ENCODE data around the gene NR4A1. TPM values are rescaled to one million over a fixed set of nuclear protein-coding genes. Genes with fewer than 3 reads are reported as not detected.

NR4A1 gene
- total and polyA plus RNA-seq, 9 of the 15 experiments (the other 6 are each of a cell fraction or from before 2014, with no cell fraction given): 0.07 to 4.7 (median 1.9) TPM; not detected in 1

- peaks cover 0 to 13% of the 10 kb centered on the region in 2 experiments; a peak in 2 of 5 replicates for H3K27me3 ChIP-seq (ENCODE audit: control insufficient read depth in 2 of 2, insufficient read depth in 2 of 2, low read length in 2 of 2)
- no peaks in the 10 kb centered on the region for H3K9me1 ChIP-seq (ENCODE audit: control insufficient read depth, insufficient read depth, low read length)
- H2AFZ ChIP-seq (ENCODE audit: low read depth, low read length): peak overlapping the region; percentile 88
- ATAC-seq (peak; percentile 45), FAIRE-seq (no peak), DNase-seq (ENCODE audit: extremely low read depth in 1 of 4, low spot score in 3 of 4) (peak; percentile 50 to 72 (median 60))
- CTCF ChIA-PET (ENCODE audit: low intra/inter-chr PET ratio): interaction anchor here (0.9 to 6.0 kb wide), 6 partner anchors 18 to 131 kb away, joined by 3 to 242 read pairs (median 8); partner anchors contain the start of genes SMIM41 and TAMALIN
- no TSS peak for BruUV-seq (replicated peaks)
- H3K9ac ChIP-seq (ENCODE audit: insufficient read depth in 1 of 2, low read depth in 2 of 2, low read length in 2 of 2): peak overlapping the region; percentile 3 to 87; a peak in 3 of 4 replicates
- POLR2A ChIA-PET: interaction anchor here (0.6 to 1.5 kb wide), 6 partner anchors 12 to 107 kb away, joined by 3 to 6 read pairs (median 4); no protein-coding TSS in a partner anchor
- H3K36me3 ChIP-seq (ENCODE audit: control insufficient read depth, insufficient read depth, low read length): no peaks in the 10 kb centered on the region
- H3K79me2 ChIP-seq (ENCODE audit: control insufficient read depth, insufficient read depth, low read length): no peaks in the 10 kb centered on the region
- H4K20me1 ChIP-seq (replicated peaks; ENCODE audit: control insufficient read depth, insufficient read depth, low read length): no peaks in the 10 kb centered on the region
- peaks cover 0 to 27% of the 10 kb centered on the region in 2 experiments; a peak in 3 of 5 replicates for H3K4me1 ChIP-seq (replicated peaks in 1 of 2; ENCODE audit: control insufficient read depth in 2 of 2, insufficient read depth in 2 of 2, low read length in 2 of 2)
- intact Hi-C loops (cut with micrococcal nuclease): no loop called here
- TF ChIP-seq CHD4 (IDR thresholded peaks at IDR 0.05; ENCODE audit: insufficient read depth, insufficient replicate concordance, low read depth, low read length, poor library complexity, severe bottlenecking): no peak
- no peak for TF ChIP-seq ZNF699 (CRISPR knock-in tag; IDR thresholded peaks at IDR 0.05; ENCODE audit: insufficient replicate concordance)
- TF ChIP-seq POLR2G (IDR thresholded peaks at IDR 0.05; ENCODE audit: low read depth, low read length): no peak
- 0 out of 2 replicates have a peak, but pooled peaks have one; percentile 17 for TF ChIP-seq NR2C1 (IDR thresholded peaks at IDR 0.05)
- TF ChIP-seq NR2C1 (tag; IDR thresholded peaks at IDR 0.05): peak; percentile 44; the same call in 1 of the 2 replicates
- no peak for TF ChIP-seq JUNB (CRISPR knock-in tag; conservative IDR thresholded peaks at IDR 0.05)
- TF ChIP-seq NR2C2 (CRISPR knock-in tag; IDR thresholded peaks at IDR 0.05): no peak
- peak; percentile 67 for TF ChIP-seq NR2C2 (tag; IDR thresholded peaks at IDR 0.05)
- no peak for TF ChIP-seq KAT2B (IDR thresholded peaks at IDR 0.05; ENCODE audit: low read depth, low read length)
- no peak for TF ChIP-seq ZNF77 (CRISPR knock-in tag; IDR thresholded peaks at IDR 0.05)
- no peak for TF ChIP-seq TOE1 (IDR thresholded peaks at IDR 0.05; ENCODE audit: borderline replicate concordance)
- TF ChIP-seq TOE1 (CRISPR knock-in tag; IDR thresholded peaks at IDR 0.05; ENCODE audit: borderline replicate concordance, low read depth): no peak
- TF ChIP-seq MAZ (CRISPR knock-in tag; conservative IDR thresholded peaks at IDR 0.05 in 1 of 2, IDR thresholded peaks at IDR 0.05 in 1 of 2): no peak
- TF ChIP-seq, protein P1, sequence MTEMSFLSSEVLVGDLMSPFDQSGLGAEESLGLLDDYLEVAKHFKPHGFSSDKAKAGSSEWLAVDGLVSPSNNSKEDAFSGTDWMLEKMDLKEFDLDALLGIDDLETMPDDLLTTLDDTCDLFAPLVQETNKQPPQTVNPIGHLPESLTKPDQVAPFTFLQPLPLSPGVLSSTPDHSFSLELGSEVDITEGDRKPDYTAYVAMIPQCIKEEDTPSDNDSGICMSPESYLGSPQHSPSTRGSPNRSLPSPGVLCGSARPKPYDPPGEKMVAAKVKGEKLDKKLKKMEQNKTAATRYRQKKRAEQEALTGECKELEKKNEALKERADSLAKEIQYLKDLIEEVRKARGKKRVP (CRISPR knock-in tag; IDR thresholded peaks at IDR 0.05): no peak
- 0 out of 2 replicates have a peak, but pooled peaks have one; percentile 5 for TF ChIP-seq NBN (IDR thresholded peaks at IDR 0.05; ENCODE audit: low read depth)
- TF ChIP-seq, protein P2, sequence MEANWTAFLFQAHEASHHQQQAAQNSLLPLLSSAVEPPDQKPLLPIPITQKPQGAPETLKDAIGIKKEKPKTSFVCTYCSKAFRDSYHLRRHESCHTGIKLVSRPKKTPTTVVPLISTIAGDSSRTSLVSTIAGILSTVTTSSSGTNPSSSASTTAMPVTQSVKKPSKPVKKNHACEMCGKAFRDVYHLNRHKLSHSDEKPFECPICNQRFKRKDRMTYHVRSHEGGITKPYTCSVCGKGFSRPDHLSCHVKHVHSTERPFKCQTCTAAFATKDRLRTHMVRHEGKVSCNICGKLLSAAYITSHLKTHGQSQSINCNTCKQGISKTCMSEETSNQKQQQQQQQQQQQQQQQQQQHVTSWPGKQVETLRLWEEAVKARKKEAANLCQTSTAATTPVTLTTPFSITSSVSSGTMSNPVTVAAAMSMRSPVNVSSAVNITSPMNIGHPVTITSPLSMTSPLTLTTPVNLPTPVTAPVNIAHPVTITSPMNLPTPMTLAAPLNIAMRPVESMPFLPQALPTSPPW (CRISPR knock-in tag; IDR thresholded peaks at IDR 0.05): peak; percentile 32; the same call in 1 of the 2 replicates
- 0 out of 2 replicates have a peak, but pooled peaks have one; percentile 3 for TF ChIP-seq GABPA (tag; conservative IDR thresholded peaks at IDR 0.05; ENCODE audit: low read depth)
- TF ChIP-seq LCOR (CRISPR knock-in tag; IDR thresholded peaks at IDR 0.05): no peak
- peak overlapping the region; percentile 66 for H3K4me2 ChIP-seq (ENCODE audit: insufficient read depth, low read length)
- peak overlapping the region; percentile 45 for H3K4me3 ChIP-seq
- 4% methylated on average over 13 of the region's 14 CpGs for WGBS (ENCODE audit: insufficient coverage, low coverage, missing lambda C conversion rate)
- in situ Hi-C loops (cut with MboI): loop anchor here (25.0 kb wide), 1 partner anchor 611 kb away; the partner anchor contains the start of gene SLC4A8
- no peaks in the 10 kb centered on the region for H3K9me3 ChIP-seq (replicated peaks; ENCODE audit: control insufficient read depth, insufficient read depth, low read depth, low read length)
- H3K27ac ChIP-seq (ENCODE audit: extremely low read depth, low read depth, low read length): no peak overlapping the region
These were observed 28.4 kb upstream of the NR4A1 start for GRCh38 chr12:52022841-52023181.

Data from K562 (cell line).